ENCODE measurements around the gene MYH13. TPM values are rescaled to one million over a fixed set of nuclear protein-coding genes. Genes with fewer than 3 reads are reported as not detected.

The MYH13 gene
- polyA plus RNA-seq, 1 of the 3 experiments (the other 2 are of a cell fraction) = not detected

DNA sequence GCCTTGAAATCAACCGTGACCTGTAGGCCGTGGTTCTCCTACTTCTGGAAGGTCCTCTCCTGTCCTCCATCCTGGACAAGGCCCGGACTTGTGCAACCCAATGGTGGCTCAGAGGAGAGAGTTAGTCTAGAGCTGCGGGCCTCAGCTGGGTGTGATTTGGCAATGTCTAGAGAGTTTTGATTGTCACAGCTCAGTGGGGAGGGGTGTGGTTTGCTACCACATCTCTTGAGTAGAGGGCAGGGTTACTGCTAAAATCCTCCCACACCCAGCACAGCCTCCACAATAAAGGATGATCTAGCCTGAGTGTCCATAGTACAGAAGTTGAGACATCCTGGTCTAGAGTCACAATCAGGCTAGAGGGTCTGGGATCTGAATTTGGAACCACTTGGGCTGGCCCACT lies 40.3 kb downstream of the MYH13 start:
- Histone ChIP-seq H3K27ac (ENCODE audit: low read depth in 2 of 2, low read length in 1 of 2) (no peak overlapping the region), H3K9ac (no peak overlapping the region), H3K9me2 (no peaks in the 10 kb centered on the region), H3K9me3 (no peaks in the 10 kb centered on the region), H3K4me2 (no peak overlapping the region), H3K4me1 (ENCODE audit: control insufficient read depth in 1 of 2, insufficient read depth in 2 of 2, low read depth in 1 of 2, low read length in 1 of 2) (no peaks in the 10 kb centered on the region), H3K79me2 (ENCODE audit: insufficient read depth) (no peaks in the 10 kb centered on the region), H4K20me1 (ENCODE audit: insufficient read depth) (no peaks in the 10 kb centered on the region), H3K4me3 (ENCODE audit: low read depth in 2 of 2, low read length in 1 of 2) (no peak overlapping the region), H3K27me3 (ENCODE audit: insufficient read depth) (no peaks in the 10 kb centered on the region; the same call in 1 of the 2 replicates), H3F3A (replicated peaks; ENCODE audit: insufficient read depth) (peaks cover 4% of the 10 kb centered on the region), H2AFZ (ENCODE audit: low read depth) (no peak overlapping the region), H3K36me3 (replicated peaks in 1 of 2; ENCODE audit: control insufficient read depth in 1 of 2, insufficient read depth in 2 of 2, low read length in 1 of 2) (no peaks in the 10 kb centered on the region)
- 28% methylated on average over 4 of the region's 4 CpGs for WGBS (ENCODE audit: low lambda C conversion rate)
- ChIA-PET CTCF (interaction anchor here (1.7 to 2.3 kb wide), 2 partner anchors 282 to 285 kb away, joined by 8 to 11 read pairs; no protein-coding TSS in a partner anchor), POLR2A (no interaction called here)
- TF ChIP-seq RFX5 (IDR thresholded peaks at IDR 0.05; ENCODE audit: low read length) (no peak), POLR2AphosphoS5 (IDR thresholded peaks at IDR 0.05; ENCODE audit: low read depth, low read length) (no peak), TCF12 (IDR thresholded peaks at IDR 0.05) (no peak), CHD2 (IDR thresholded peaks at IDR 0.05; ENCODE audit: low read length, partially characterized antibody) (no peak), SMC3 (IDR thresholded peaks at IDR 0.05; ENCODE audit: low read depth, low read length) (no peak), YY1 (IDR thresholded peaks at IDR 0.05; ENCODE audit: low read depth) (no peak), RAD21 (IDR thresholded peaks at IDR 0.05; ENCODE audit: low read length) (no peak), JUND (IDR thresholded peaks at IDR 0.05) (no peak), MEF2A (IDR thresholded peaks at IDR 0.05; ENCODE audit: borderline replicate concordance, low read depth) (no peak), EP300 (IDR thresholded peaks at IDR 0.05; ENCODE audit: borderline replicate concordance in 1 of 2, low read depth in 1 of 2, low read length in 1 of 2) (no peak), FOSL2 (IDR thresholded peaks at IDR 0.05; ENCODE audit: borderline replicate concordance, low read depth) (no peak)
- TF ChIP-seq, protein P1, sequence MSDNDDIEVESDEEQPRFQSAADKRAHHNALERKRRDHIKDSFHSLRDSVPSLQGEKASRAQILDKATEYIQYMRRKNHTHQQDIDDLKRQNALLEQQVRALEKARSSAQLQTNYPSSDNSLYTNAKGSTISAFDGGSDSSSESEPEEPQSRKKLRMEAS (IDR thresholded peaks at IDR 0.05; ENCODE audit: low read depth) = no peak
- TF ChIP-seq, protein P2, sequence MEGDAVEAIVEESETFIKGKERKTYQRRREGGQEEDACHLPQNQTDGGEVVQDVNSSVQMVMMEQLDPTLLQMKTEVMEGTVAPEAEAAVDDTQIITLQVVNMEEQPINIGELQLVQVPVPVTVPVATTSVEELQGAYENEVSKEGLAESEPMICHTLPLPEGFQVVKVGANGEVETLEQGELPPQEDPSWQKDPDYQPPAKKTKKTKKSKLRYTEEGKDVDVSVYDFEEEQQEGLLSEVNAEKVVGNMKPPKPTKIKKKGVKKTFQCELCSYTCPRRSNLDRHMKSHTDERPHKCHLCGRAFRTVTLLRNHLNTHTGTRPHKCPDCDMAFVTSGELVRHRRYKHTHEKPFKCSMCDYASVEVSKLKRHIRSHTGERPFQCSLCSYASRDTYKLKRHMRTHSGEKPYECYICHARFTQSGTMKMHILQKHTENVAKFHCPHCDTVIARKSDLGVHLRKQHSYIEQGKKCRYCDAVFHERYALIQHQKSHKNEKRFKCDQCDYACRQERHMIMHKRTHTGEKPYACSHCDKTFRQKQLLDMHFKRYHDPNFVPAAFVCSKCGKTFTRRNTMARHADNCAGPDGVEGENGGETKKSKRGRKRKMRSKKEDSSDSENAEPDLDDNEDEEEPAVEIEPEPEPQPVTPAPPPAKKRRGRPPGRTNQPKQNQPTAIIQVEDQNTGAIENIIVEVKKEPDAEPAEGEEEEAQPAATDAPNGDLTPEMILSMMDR (IDR thresholded peaks at IDR 0.05) = no peak
- TF ChIP-seq, protein P3, sequence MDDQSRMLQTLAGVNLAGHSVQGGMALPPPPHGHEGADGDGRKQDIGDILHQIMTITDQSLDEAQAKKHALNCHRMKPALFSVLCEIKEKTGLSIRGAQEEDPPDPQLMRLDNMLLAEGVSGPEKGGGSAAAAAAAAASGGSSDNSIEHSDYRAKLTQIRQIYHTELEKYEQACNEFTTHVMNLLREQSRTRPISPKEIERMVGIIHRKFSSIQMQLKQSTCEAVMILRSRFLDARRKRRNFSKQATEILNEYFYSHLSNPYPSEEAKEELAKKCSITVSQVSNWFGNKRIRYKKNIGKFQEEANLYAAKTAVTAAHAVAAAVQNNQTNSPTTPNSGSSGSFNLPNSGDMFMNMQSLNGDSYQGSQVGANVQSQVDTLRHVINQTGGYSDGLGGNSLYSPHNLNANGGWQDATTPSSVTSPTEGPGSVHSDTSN (IDR thresholded peaks at IDR 0.05) = no peak
- DNase-seq = no peak

DNA sequence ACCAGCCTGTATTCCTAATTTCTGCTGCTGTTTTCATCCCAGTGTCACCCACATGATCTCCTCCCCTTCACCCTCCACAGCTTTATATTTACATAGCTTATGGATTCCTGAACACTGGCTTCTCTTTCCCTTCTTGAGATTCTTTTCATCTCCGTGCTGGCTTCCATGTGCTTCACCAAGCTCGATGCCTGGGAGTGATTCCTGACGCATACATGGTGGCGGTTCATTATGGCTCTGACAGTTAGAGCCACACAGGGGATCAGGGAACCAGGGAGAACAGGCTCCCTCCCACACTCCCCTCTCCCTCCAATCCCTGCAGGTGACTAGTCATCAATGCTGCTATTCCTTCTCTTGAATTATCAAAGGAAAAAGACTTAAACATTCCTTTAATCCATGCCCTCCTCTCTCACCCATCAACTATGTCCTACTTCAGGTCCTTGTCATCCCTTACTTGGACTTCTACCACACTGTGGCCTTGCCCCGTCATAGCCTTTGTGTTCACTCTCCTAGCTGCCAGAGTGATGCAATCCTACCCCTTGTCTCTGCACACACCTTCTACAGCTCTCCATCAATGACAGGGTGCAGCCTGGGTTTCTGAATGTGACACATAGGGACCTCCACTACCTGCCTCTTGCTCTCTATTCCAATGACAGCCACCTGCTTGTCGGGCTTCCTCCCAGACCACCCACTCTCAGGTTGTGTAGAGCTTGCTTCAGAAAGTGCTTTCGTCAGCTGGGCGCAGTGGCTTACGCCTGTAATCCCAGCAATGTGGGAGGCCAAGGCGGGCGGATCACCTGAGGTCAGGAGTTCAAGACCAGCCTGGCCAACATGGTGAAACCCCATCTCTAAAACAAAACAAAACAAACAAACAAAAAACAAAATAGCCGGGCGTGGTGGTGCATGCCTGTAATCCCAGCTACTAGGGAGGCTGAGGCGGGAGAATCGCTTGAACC lies 43.6 kb downstream of the MYH13 start:
- H3K79me2 ChIP-seq (ENCODE audit: insufficient read depth) = no peaks in the 10 kb centered on the region
- no peak overlapping the region for H3K4me3 ChIP-seq (ENCODE audit: low read depth in 2 of 2, low read length in 1 of 2)
- H3K27ac ChIP-seq (ENCODE audit: low read depth in 2 of 2, low read length in 1 of 2) = no peak overlapping the region
- H3F3A ChIP-seq (replicated peaks; ENCODE audit: insufficient read depth) = peaks cover 5% of the 10 kb centered on the region
- no peaks in the 10 kb centered on the region; the same call in 1 of the 2 replicates for H3K27me3 ChIP-seq (ENCODE audit: insufficient read depth)
- WGBS (ENCODE audit: low lambda C conversion rate) = 41% methylated on average over 14 of the region's 15 CpGs
- no peaks in the 10 kb centered on the region for H4K20me1 ChIP-seq (ENCODE audit: insufficient read depth)
- no peaks in the 10 kb centered on the region for H3K9me2 ChIP-seq
- DNase-seq = no peak
- no peak overlapping the region for H3K9ac ChIP-seq
- H3K4me1 ChIP-seq (ENCODE audit: control insufficient read depth in 1 of 2, insufficient read depth in 2 of 2, low read depth in 1 of 2, low read length in 1 of 2) = no peaks in the 10 kb centered on the region
- H3K9me3 ChIP-seq = no peaks in the 10 kb centered on the region
- no peaks in the 10 kb centered on the region for H3K36me3 ChIP-seq (replicated peaks in 1 of 2; ENCODE audit: control insufficient read depth in 1 of 2, insufficient read depth in 2 of 2, low read length in 1 of 2)
- ChIA-PET POLR2A (no interaction called here), CTCF (interaction anchor here (1.0 to 4.3 kb wide), 5 partner anchors 9 to 289 kb away, joined by 3 to 32 read pairs (median 5); no protein-coding TSS in a partner anchor)
- H3K4me2 ChIP-seq = no peak overlapping the region
- no peak overlapping the region for H2AFZ ChIP-seq (ENCODE audit: low read depth)
- TF ChIP-seq JUND (IDR thresholded peaks at IDR 0.05) (no peak), MXI1 (IDR thresholded peaks at IDR 0.05; ENCODE audit: low read depth, low read length) (no peak), ELF1 (IDR thresholded peaks at IDR 0.05) (no peak), SMC3 (IDR thresholded peaks at IDR 0.05; ENCODE audit: low read depth, low read length) (no peak), MEF2A (IDR thresholded peaks at IDR 0.05; ENCODE audit: borderline replicate concordance, low read depth) (no peak), RCOR1 (IDR thresholded peaks at IDR 0.05; ENCODE audit: low read length) (no peak), RFX5 (IDR thresholded peaks at IDR 0.05; ENCODE audit: low read length) (no peak), YY1 (IDR thresholded peaks at IDR 0.05; ENCODE audit: low read depth) (no peak), GATA2 (CRISPR knock-in tag; IDR thresholded peaks at IDR 0.05) (no peak), TCF12 (IDR thresholded peaks at IDR 0.05) (no peak)
- TF ChIP-seq, protein P3 (IDR thresholded peaks at IDR 0.05) = no peak
- TF ChIP-seq, protein P1 (IDR thresholded peaks at IDR 0.05; ENCODE audit: low read depth) = no peak
- TF ChIP-seq, protein P4, sequence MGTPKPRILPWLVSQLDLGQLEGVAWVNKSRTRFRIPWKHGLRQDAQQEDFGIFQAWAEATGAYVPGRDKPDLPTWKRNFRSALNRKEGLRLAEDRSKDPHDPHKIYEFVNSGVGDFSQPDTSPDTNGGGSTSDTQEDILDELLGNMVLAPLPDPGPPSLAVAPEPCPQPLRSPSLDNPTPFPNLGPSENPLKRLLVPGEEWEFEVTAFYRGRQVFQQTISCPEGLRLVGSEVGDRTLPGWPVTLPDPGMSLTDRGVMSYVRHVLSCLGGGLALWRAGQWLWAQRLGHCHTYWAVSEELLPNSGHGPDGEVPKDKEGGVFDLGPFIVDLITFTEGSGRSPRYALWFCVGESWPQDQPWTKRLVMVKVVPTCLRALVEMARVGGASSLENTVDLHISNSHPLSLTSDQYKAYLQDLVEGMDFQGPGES (IDR thresholded peaks at IDR 0.05; ENCODE audit: low read depth, low read length) = no peak

Data from SK-N-SH (cell line).